Measurements from ENCODE around the gene IKBKG.
A peak's percentile ranks its signal among the peaks of the same experiment; 100 is the strongest.
"Not testable (repeated sequence)": the region's sequence is repeated elsewhere in the genome, so short reads cannot be mapped to it uniquely, and the experiment has no call there.

The IKBKG gene

GRCh38 chrX:154547245-154548027 is at the start of gene IKBKG:
IKBKG (plus strand) TSS chrX:154547620; CDS start chrX:154552003, 4,383 bp downstream.
- DNase-seq (ENCODE audit: low spot score) = peak; percentile 79

GRCh38 chrX:154501423-154501822 is 46.0 kb upstream of the IKBKG start:
- DNase-seq (ENCODE audit: low spot score) = not testable (repeated sequence)

GRCh38 chrX:154502098-154502497 is 45.3 kb upstream of the IKBKG start:
- DNase-seq (ENCODE audit: low spot score) = no peak

GRCh38 chrX:154502989-154503388 is 44.4 kb upstream of the IKBKG start:
- DNase-seq (ENCODE audit: low spot score) = no peak

GRCh38 chrX:154505734-154506133 is 41.7 kb upstream of the IKBKG start:
- DNase-seq (ENCODE audit: low spot score) = no peak

GRCh38 chrX:154506483-154507332 is 40.7 kb upstream of the IKBKG start:
- no peak for DNase-seq (ENCODE audit: low spot score)

GRCh38 chrX:154507673-154508383 is 39.6 kb upstream of the IKBKG start:
- DNase-seq (ENCODE audit: low spot score) = no peak

- no peak for DNase-seq (ENCODE audit: low spot score)
Observed at GRCh38 chrX:154508384-154508745, 39.1 kb upstream of the IKBKG start.

GRCh38 chrX:154509455-154509854 is 38.0 kb upstream of the IKBKG start:
- no peak for DNase-seq (ENCODE audit: low spot score)

- DNase-seq (ENCODE audit: low spot score) = no peak
Observed at GRCh38 chrX:154511761-154512160, 35.7 kb upstream of the IKBKG start.

- DNase-seq (ENCODE audit: low spot score) = no peak
Observed at GRCh38 chrX:154512879-154513553, 34.4 kb upstream of the IKBKG start.

GRCh38 chrX:154513716-154514115 is 33.7 kb upstream of the IKBKG start:
- no peak for DNase-seq (ENCODE audit: low spot score)

- DNase-seq (ENCODE audit: low spot score) = no peak
Observed at GRCh38 chrX:154515090-154515965, 32.1 kb upstream of the IKBKG start.

GRCh38 chrX:154515966-154516655 is 31.3 kb upstream of the IKBKG start, which contains the start of gene FAM3A:
FAM3A (minus strand) TSS chrX:154516232; CDS start chrX:154515772, 460 bp downstream.
- DNase-seq (ENCODE audit: low spot score) = peak; percentile 48

GRCh38 chrX:154516656-154517100 is 30.7 kb upstream of the IKBKG start:
- DNase-seq (ENCODE audit: low spot score) = no peak

- no peak for DNase-seq (ENCODE audit: low spot score)
Observed at GRCh38 chrX:154517101-154517781, 30.2 kb upstream of the IKBKG start.

GRCh38 chrX:154519389-154519788 is 28.0 kb upstream of the IKBKG start:
- DNase-seq (ENCODE audit: low spot score) = no peak

- no peak for DNase-seq (ENCODE audit: low spot score)
Observed at GRCh38 chrX:154525606-154526490, 21.6 kb upstream of the IKBKG start.
